GM23338 (cell line): ENCODE results near the gene APPBP2.

Source experiments
- EZH2 ChIP-seq: fragments of 200-600 bp; sonication (generic); IDR thresholded peaks from one replicate; pipeline ENCODE4 v1.8.0; 2017; ENCODE audit warnings: antibody characterized with exemption, mild to moderate bottlenecking, low read depth; ENCODE audit not compliant: unreplicated experiment
- NANOG ChIP-seq: IDR thresholded peaks from 2 replicates; pipeline ENCODE4 v1.6.1; 2016; ENCODE audit warnings: antibody characterized with exemption, borderline replicate concordance
- POLR2AphosphoS5 ChIP-seq: IDR thresholded peaks from 2 replicates; pipeline ENCODE4 v1.6.1; 2016; ENCODE audit warnings: antibody characterized with exemption, low read depth
- TF ChIP-seq, protein P1 (sequence below), 2 experiments: fragments of 200-600 bp in 1 of 2; sonication (generic) in 1 of 2; conservative IDR thresholded peaks; 2 replicates each; pipeline versions ENCODE4 v1.5.1 to v1.6.1; 2016 to 2017; ENCODE audit warnings: antibody characterized with exemption in 2 of 2, low read depth in 2 of 2, mild to moderate bottlenecking in 2 of 2, moderate library complexity in 1 of 2
- TF ChIP-seq, protein P2 (sequence below): IDR thresholded peaks from one replicate; pipeline ENCODE4 v1.6.1; 2018; ENCODE audit warnings: antibody characterized with exemption; ENCODE audit not compliant: unreplicated experiment

DNA sequence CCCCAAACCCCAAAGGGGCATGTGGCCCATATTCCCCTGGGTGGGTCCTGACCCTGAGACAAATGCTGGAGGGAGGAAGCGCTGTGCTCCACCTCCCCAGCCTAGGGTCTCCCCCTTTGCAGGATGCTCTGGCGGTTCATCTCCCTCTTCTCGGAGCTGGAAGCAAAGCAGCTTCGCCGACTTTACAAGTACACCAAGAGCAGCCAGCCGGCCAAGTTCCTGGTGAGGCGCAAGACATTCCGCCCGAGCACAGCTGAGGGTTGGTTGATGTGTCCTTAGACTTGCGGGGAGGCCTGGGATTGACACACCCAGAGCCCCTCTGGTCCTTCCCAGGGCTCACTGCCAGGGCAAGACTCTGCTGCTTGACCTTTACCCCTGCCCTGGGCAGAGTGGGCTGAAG lies 99.4 kb downstream of the APPBP2 start:
- TF ChIP-seq, protein P1, sequence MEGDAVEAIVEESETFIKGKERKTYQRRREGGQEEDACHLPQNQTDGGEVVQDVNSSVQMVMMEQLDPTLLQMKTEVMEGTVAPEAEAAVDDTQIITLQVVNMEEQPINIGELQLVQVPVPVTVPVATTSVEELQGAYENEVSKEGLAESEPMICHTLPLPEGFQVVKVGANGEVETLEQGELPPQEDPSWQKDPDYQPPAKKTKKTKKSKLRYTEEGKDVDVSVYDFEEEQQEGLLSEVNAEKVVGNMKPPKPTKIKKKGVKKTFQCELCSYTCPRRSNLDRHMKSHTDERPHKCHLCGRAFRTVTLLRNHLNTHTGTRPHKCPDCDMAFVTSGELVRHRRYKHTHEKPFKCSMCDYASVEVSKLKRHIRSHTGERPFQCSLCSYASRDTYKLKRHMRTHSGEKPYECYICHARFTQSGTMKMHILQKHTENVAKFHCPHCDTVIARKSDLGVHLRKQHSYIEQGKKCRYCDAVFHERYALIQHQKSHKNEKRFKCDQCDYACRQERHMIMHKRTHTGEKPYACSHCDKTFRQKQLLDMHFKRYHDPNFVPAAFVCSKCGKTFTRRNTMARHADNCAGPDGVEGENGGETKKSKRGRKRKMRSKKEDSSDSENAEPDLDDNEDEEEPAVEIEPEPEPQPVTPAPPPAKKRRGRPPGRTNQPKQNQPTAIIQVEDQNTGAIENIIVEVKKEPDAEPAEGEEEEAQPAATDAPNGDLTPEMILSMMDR (conservative IDR thresholded peaks at IDR 0.05; ENCODE audit: low read depth in 2 of 2) = no peak
- TF ChIP-seq, protein P2, sequence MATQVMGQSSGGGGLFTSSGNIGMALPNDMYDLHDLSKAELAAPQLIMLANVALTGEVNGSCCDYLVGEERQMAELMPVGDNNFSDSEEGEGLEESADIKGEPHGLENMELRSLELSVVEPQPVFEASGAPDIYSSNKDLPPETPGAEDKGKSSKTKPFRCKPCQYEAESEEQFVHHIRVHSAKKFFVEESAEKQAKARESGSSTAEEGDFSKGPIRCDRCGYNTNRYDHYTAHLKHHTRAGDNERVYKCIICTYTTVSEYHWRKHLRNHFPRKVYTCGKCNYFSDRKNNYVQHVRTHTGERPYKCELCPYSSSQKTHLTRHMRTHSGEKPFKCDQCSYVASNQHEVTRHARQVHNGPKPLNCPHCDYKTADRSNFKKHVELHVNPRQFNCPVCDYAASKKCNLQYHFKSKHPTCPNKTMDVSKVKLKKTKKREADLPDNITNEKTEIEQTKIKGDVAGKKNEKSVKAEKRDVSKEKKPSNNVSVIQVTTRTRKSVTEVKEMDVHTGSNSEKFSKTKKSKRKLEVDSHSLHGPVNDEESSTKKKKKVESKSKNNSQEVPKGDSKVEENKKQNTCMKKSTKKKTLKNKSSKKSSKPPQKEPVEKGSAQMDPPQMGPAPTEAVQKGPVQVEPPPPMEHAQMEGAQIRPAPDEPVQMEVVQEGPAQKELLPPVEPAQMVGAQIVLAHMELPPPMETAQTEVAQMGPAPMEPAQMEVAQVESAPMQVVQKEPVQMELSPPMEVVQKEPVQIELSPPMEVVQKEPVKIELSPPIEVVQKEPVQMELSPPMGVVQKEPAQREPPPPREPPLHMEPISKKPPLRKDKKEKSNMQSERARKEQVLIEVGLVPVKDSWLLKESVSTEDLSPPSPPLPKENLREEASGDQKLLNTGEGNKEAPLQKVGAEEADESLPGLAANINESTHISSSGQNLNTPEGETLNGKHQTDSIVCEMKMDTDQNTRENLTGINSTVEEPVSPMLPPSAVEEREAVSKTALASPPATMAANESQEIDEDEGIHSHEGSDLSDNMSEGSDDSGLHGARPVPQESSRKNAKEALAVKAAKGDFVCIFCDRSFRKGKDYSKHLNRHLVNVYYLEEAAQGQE = no peak
- TF ChIP-seq POLR2AphosphoS5 = no peak
- no peak for TF ChIP-seq EZH2
- TF ChIP-seq NANOG = no peak
